Keratinocyte (primary cell): ENCODE results near the gene CTDSPL. TPM values are rescaled to one million over a fixed set of nuclear protein-coding genes. Genes with fewer than 3 reads are reported as not detected.
"Not testable (repeated sequence)": the region's sequence is repeated elsewhere in the genome, so short reads cannot be mapped to it uniquely, and the experiment has no call there.

Experiments used
- DNase-seq: peaks from one replicate; pipeline ENCODE4 v3.0.0-alpha.2; 2011; ENCODE audit warnings: low read depth, missing footprints, low spot score
- FAIRE-seq: peaks from 2 replicates; lab custom pipeline; 2011; peaks lifted over from hg19 to GRCh38; lab: Jason Lieb, UNC
- H2AFZ ChIP-seq: 2 replicates; pipeline ENCODE4 v1.6.0; 2012; ENCODE audit warnings: low read length, control low read depth, inconsistent platforms; ENCODE audit not compliant: control insufficient read depth
- H3K27ac ChIP-seq: 2 replicates; pipeline ENCODE4 v1.5.1; 2011; ENCODE audit warnings: low read length; ENCODE audit not compliant: control insufficient read depth, insufficient read depth
- H3K27me3 ChIP-seq: 3 replicates; pipeline ENCODE4 v1.6.0; 2011; ENCODE audit warnings: low read length; ENCODE audit not compliant: control insufficient read depth, insufficient read depth; ENCODE audit errors: extremely low read depth
- H3K36me3 ChIP-seq, 2 experiments: 2 replicates in 1 of 2; 3 replicates in 1 of 2; pipeline ENCODE4 v1.5.1; 2011; ENCODE audit warnings: low read length in 2 of 2, mild to moderate bottlenecking in 1 of 2; ENCODE audit not compliant: control insufficient read depth in 2 of 2, insufficient read depth in 2 of 2; ENCODE audit errors: extremely low read depth in 1 of 2
- H3K4me1 ChIP-seq: 3 replicates; pipeline ENCODE4 v1.5.1; 2011; ENCODE audit warnings: low read length; ENCODE audit not compliant: control insufficient read depth, insufficient read depth; ENCODE audit errors: extremely low read depth
- H3K4me2 ChIP-seq: 3 replicates; pipeline ENCODE4 v1.6.0; 2011; ENCODE audit warnings: low read depth, low read length; ENCODE audit not compliant: control insufficient read depth, insufficient read depth; ENCODE audit errors: extremely low read depth
- H3K4me3 ChIP-seq, 3 experiments: fragments of 200-600 bp in 1 of 3; sonication (generic) in 1 of 3; 2 replicates in 2 of 3; 3 replicates in 1 of 3; pipeline ENCODE4 v1.5.1; 2011 to 2016; ENCODE audit warnings: low read length in 3 of 3, mild to moderate bottlenecking in 3 of 3, control low read depth in 2 of 3, inconsistent platforms in 1 of 3, low read depth in 1 of 3, mixed read lengths in 1 of 3, mixed run types in 1 of 3, moderate library complexity in 1 of 3; ENCODE audit not compliant: control insufficient read depth in 2 of 3, insufficient read depth in 2 of 3; ENCODE audit errors: extremely low read depth in 1 of 3
- H3K79me2 ChIP-seq: 2 replicates; pipeline ENCODE4 v1.6.0; 2012; ENCODE audit warnings: low read length; ENCODE audit not compliant: control insufficient read depth, insufficient read depth
- H3K9ac ChIP-seq: 3 replicates; pipeline ENCODE4 v1.6.0; 2011; ENCODE audit warnings: low read length; ENCODE audit not compliant: control insufficient read depth, insufficient read depth; ENCODE audit errors: extremely low read depth
- H3K9me1 ChIP-seq: 3 replicates; pipeline ENCODE4 v1.6.0; 2011; ENCODE audit warnings: low read length; ENCODE audit not compliant: control insufficient read depth, insufficient read depth; ENCODE audit errors: extremely low read depth
- H3K9me3 ChIP-seq: 2 replicates; pipeline ENCODE4 v1.5.1; 2012; ENCODE audit warnings: low read depth, low read length; ENCODE audit not compliant: control insufficient read depth
- H4K20me1 ChIP-seq: 3 replicates; pipeline ENCODE4 v1.6.0; 2011; ENCODE audit warnings: low read length; ENCODE audit not compliant: control insufficient read depth, insufficient read depth; ENCODE audit errors: extremely low read depth
- EZH2 ChIP-seq: IDR thresholded peaks from one replicate; pipeline ENCODE4 v1.6.1; 2012; ENCODE audit warnings: inconsistent platforms, mild to moderate bottlenecking, low read length, moderate library complexity
- dilution Hi-C: fragments of 300-500 bp; cut with MboI; formaldehyde crosslinking; loops from one replicate; pipeline ENCODE4 v1.7.0; 2020; ENCODE audit warnings: low sequenced_read_pairs; ENCODE audit not compliant: extremely low pct_ligation_motif_present
- polyA plus RNA-seq, 5 experiments: library from polyadenylated mRNA; depleted of rRNA in 3 of 5; stranded (reverse) in 3 of 5; stranded (forward) in 1 of 5; unstranded in 1 of 5; fragments of >200 nt; gene quantifications; 1 replicate in 1 of 5; 2 replicates in 3 of 5; 3 replicates in 1 of 5; pipeline versions ENCODE4 v1.2.1 to v1.2.3, GENCODE V29; 2011 to 2012; ENCODE audit warnings: missing spikeins in 2 of 5, low read depth in 1 of 5, low replicate concordance in 1 of 5
- TF ChIP-seq, protein P1 (sequence below), 3 experiments: IDR thresholded peaks in 1 of 3; conservative IDR thresholded peaks in 1 of 3; optimal IDR thresholded peaks in 1 of 3; 2 replicates in 2 of 3; 3 replicates in 1 of 3; pipeline versions ENCODE3 to v1.5.1; 2011; ENCODE audit warnings: low read length in 3 of 3, mild to moderate bottlenecking in 3 of 3, moderate library complexity in 2 of 3, control low read depth in 1 of 3, inconsistent platforms in 1 of 3; ENCODE audit not compliant: insufficient read depth in 2 of 3; ENCODE audit errors: extremely low read depth in 1 of 3

Gene CTDSPL
- polyA plus RNA-seq, 1 donor (not counting 4 experiments of a cell fraction or from before 2014, with no cell fraction given), result 83.2 TPM

DNA sequence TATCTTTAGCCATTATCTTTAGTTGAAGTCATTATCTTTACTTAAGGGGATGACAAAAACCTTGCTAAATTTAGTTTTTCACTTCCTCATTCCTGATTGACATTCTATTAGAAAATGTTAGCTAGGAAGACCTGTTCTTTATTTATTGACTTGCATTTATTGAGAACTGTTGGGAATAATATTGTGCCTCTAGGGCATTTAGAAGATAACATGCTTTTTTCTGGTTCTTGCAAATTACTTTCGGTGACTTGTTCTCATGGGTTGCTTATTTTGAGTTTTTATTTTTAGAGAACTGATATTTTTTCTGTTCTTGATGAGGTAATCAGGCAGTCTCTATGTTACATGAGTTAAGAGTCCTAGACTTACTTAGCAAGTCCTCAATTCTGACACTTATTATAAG is 48.3 kb upstream of the CTDSPL start:
- H3K27me3 ChIP-seq, result no peaks in the 10 kb centered on the region
- H3K9ac ChIP-seq, result no peak overlapping the region
- H3K79me2 ChIP-seq, result no peaks in the 10 kb centered on the region
- FAIRE-seq (no peak), DNase-seq (no peak)
- H4K20me1 ChIP-seq, result no peaks in the 10 kb centered on the region
- H3K4me1 ChIP-seq, result no peaks in the 10 kb centered on the region
- no peak overlapping the region for H3K4me3 ChIP-seq
- H3K9me1 ChIP-seq, result no peaks in the 10 kb centered on the region
- no peak overlapping the region for H3K4me2 ChIP-seq
- dilution Hi-C loops, result no loop called here
- H3K27ac ChIP-seq, result no peak overlapping the region
- no peak overlapping the region for H2AFZ ChIP-seq
- TF ChIP-seq, protein P1, sequence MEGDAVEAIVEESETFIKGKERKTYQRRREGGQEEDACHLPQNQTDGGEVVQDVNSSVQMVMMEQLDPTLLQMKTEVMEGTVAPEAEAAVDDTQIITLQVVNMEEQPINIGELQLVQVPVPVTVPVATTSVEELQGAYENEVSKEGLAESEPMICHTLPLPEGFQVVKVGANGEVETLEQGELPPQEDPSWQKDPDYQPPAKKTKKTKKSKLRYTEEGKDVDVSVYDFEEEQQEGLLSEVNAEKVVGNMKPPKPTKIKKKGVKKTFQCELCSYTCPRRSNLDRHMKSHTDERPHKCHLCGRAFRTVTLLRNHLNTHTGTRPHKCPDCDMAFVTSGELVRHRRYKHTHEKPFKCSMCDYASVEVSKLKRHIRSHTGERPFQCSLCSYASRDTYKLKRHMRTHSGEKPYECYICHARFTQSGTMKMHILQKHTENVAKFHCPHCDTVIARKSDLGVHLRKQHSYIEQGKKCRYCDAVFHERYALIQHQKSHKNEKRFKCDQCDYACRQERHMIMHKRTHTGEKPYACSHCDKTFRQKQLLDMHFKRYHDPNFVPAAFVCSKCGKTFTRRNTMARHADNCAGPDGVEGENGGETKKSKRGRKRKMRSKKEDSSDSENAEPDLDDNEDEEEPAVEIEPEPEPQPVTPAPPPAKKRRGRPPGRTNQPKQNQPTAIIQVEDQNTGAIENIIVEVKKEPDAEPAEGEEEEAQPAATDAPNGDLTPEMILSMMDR (optimal IDR thresholded peaks at IDR 0.05 in 1 of 3, IDR thresholded peaks at IDR 0.05 in 1 of 3, conservative IDR thresholded peaks at IDR 0.05 in 1 of 3; ENCODE audit: extremely low read depth in 1 of 3, insufficient read depth in 2 of 3, low read length in 3 of 3), result no peak
- TF ChIP-seq EZH2, result no peak
- H3K9me3 ChIP-seq, result no peaks in the 10 kb centered on the region
- no peaks in the 10 kb centered on the region for H3K36me3 ChIP-seq

DNA sequence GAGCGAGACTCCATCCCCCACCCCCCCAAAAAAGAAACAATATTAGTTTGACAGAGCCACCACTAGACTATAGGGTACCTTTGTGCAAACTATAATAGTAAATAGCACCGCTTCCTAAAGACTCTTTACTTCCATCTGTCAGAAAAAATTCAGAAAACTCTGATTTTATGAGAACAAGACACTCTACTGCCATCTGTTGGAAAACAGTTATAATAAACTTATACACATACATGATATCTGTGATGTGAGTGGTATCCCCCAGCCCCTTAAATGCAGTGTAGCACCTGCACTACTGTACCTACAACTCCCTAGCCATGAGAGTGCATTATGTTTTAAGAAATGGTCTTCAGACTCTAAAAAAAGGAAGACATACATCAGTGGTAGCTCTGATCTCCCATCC is 47.1 kb upstream of the CTDSPL start:
- H3K9ac ChIP-seq, result no peak overlapping the region
- H3K27me3 ChIP-seq, result no peaks in the 10 kb centered on the region
- H3K4me3 ChIP-seq, result no peak overlapping the region
- no peak overlapping the region for H3K27ac ChIP-seq
- H3K79me2 ChIP-seq, result no peaks in the 10 kb centered on the region
- no peaks in the 10 kb centered on the region for H3K4me1 ChIP-seq
- H2AFZ ChIP-seq, result no peak overlapping the region
- H4K20me1 ChIP-seq, result no peaks in the 10 kb centered on the region
- no peaks in the 10 kb centered on the region for H3K9me1 ChIP-seq
- no peaks in the 10 kb centered on the region for H3K36me3 ChIP-seq
- FAIRE-seq (no peak), DNase-seq (no peak)
- H3K9me3 ChIP-seq, result no peaks in the 10 kb centered on the region
- TF ChIP-seq, protein P1 (optimal IDR thresholded peaks at IDR 0.05 in 1 of 3, IDR thresholded peaks at IDR 0.05 in 1 of 3, conservative IDR thresholded peaks at IDR 0.05 in 1 of 3; ENCODE audit: extremely low read depth in 1 of 3, insufficient read depth in 2 of 3, low read length in 3 of 3), result no peak
- no peak for TF ChIP-seq EZH2
- dilution Hi-C loops, result no loop called here
- H3K4me2 ChIP-seq, result no peak overlapping the region

DNA sequence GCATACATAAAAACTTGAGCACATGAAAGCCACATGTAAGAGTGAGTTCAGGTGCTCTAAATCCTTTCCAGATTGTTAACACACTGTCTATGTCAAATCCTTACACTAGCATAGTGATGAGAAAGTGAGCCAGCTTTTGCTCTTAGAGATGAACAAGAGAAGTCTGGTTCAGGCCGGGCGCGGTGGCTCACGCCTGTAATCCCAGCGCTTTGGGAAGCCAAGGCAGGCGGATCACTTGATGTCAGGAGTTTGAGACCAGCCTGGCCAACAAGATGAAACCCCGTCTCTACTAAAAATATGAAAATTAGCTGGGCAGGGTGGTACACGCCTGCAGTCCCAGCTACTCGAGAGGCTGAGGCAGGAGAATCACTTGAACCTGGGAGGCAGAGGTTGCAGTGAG is 46.5 kb upstream of the CTDSPL start:
- H2AFZ ChIP-seq, H3K27ac ChIP-seq, H3K4me1 ChIP-seq, H3K79me2 ChIP-seq, H3K9me1 ChIP-seq, dilution Hi-C loops, DNase-seq, H3K4me2 ChIP-seq, H3K9me3 ChIP-seq, FAIRE-seq, H3K9ac ChIP-seq, H4K20me1 ChIP-seq, H3K27me3 ChIP-seq, H3K36me3 ChIP-seq, H3K4me3 ChIP-seq: not testable (repeated sequence)
